Measurements from ENCODE around the gene MANBA.
"Not testable (repeated sequence)": the region's sequence is repeated elsewhere in the genome, so short reads cannot be mapped to it uniquely, and the experiment has no call there.

Gene MANBA

DNA sequence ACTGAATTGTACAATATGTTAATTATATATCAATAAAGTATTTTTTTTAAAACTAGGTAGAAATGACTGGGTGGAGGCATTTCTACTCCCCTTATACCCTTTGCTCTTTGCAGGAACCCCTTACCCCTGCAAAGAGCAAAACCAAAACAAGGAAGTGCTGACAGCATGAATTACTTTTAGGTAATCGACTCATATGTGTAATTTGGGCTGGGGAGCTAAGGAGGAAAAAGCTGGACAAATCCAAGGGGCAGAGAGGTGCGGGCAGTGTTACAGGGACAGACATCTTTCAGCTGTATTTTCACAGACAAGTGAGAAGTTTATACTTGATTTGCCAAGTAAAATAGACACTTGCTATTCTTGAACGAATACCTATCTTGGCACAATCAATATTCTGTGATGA, 35.5 kb downstream of the MANBA start:
- DNase-seq (ENCODE audit: low read depth in 2 of 2, low spot score in 1 of 2): no peak

DNA sequence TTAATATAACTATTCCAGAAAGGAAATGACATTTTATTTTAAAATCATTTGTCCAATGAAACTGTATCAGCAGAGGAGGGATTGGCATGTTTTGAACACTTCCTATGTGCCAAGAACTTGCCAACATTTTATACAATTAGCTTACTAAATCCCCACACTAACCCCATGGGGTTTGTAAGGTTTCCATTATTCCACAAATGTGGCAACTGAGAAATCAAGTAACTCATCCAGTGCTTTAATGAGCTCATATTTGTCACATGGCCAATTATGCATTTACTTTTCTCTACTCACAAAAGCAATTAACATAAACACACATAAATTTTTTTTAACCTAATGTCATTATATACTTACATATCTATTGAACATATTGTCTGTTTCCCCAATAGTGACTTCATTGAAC, 37.3 kb downstream of the MANBA start:
- no peak for DNase-seq (ENCODE audit: low read depth in 2 of 2, low spot score in 1 of 2)

DNA sequence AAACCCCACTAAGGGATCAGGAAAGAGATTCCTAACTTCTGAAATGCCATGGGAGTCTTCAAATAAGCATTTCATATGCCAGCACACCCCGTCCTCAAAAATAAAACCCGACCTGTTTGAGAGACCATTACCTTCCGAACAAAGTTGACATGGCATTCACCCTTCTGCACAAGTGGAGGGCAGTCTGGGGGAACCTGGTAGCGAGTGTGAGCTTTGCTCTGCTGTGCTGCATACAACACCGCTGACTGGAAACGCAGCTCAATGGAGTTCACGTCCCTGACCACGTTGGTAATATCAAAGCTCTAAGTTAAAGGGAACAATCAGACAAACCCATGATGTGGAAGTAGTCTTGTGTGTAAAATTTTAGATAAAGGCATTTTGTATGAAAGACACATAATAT, 38.0 kb downstream of the MANBA start:
- no peak for DNase-seq (ENCODE audit: low read depth in 2 of 2, low spot score in 1 of 2)

DNA sequence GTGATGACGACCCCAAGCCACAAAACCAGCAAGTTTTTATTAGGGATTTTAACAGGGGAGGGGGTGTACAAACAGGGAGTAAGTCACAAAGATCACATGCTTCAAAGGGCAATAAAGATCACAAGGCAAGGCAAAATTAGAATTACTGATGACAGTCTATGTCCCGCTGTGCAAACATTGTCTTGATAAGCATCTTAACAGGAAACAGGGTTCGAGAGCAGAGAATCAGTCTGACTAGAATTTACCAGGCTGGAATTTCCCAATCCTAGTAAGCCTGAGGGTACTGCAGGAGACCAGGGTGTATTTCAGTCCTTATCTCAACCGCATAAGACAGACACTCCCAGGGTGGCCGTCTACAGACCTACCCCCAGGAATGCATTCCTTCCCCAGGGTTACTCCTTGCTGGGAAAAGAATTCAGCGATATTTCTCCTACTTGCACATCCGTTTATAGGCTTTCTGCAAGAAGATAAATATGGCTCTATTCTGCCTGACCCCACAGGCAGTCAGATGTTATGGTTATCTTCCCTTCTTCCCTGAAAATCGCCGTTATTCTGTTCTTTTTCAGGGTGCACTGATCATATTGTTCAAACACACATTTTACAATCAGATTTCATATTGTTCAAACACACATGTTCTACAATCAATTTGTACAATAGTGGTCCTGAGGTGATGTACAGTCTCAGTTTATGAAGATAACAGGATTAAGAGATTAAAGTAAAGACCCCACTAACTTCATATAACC, 41.8 kb downstream of the MANBA start:
- DNase-seq (ENCODE audit: low read depth in 2 of 2, low spot score in 1 of 2): not testable (repeated sequence)

DNA sequence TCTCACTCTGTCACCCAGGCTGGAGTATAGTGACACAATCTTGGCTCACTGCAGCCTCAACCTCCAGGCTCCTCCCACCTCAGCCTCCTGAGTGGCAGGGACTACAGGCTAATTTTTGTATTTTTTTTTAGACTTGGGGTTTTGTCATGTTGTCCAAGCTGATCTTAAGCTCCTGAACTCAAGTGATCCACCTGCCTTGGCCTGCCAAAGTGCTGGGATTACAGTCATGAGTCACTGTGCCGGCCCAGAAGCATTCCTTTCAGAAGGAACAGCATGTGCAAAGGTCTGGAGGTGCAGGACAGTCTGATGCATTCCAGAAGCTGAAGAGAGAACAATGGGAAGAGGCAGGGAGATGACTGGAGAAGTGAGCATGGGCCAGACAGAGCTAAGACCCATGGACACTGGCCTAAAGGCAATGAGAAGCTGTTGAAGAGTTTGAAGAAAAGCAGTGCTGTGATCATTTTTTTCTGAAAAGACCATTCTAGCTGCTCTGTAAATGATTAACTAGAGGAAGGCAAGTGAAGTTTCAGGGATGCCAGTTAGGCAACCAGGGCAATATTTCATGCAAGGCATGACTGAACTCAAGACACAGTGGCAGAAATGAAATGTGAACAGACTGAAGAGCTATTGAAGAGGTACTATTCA, 43.2 kb downstream of the MANBA start:
- no peak for DNase-seq (ENCODE audit: low read depth in 2 of 2, low spot score in 1 of 2)

DNA sequence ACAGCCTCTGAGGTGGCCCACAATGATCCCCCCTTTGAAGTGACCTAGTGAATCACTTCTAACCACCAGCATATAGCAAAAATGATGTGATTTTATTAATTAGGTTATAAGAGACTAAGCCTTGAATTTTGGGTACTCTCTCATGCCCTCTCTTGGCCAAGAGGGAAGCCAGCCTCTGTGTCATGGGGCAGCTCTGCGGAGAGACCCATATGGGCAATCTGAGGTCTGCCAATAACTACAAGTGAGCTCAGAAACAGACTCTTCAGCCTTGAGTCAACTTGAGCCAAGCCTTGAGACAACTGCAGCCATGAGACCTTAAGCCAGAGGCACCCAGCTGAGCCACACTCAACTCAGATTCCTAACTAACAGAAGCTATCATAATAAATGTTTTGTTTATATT, 45.7 kb downstream of the MANBA start:
- DNase-seq (ENCODE audit: low read depth in 2 of 2, low spot score in 1 of 2): no peak

DNA sequence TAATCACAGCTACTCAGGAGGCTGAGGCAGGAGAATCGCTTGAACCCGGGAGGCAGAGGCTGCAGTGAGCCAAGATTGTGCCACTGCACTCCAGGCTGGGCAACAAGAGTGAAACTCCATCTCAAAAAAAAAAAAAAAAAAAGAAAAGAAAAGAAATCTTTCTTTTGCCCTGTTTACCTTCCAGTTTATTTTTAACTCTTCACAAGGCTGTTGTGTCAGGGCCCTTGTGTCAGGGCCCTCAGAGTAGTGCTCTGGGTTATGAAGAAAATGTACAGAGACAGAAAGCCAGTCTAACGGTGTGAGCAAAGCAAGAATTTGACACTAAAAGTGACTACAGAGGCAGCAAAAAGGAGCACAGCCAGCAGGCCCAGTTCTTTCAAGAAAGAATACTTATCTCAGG, 47.0 kb downstream of the MANBA start:
- DNase-seq (ENCODE audit: low read depth in 2 of 2, low spot score in 1 of 2): not testable (repeated sequence)

DNA sequence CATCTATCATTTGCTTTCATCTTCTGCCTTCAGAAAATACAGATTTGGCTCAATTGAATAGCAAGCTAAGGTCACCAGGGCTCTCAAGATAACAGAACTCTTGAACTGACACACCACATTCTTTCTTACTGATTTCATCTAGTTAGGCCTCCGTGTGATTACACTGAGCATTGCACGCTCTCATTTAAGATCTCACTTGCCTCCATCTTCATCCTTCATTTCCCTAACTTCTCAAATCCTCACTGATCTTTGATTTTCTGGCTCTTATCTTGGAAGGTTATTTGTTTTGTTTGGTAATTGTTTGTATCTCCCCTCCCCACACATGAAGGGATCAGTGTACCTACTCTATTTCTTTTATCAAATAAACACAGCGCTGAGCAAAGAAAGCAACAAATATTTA, 47.7 kb downstream of the MANBA start:
- DNase-seq (ENCODE audit: low read depth in 2 of 2, low spot score in 1 of 2): no peak

DNA sequence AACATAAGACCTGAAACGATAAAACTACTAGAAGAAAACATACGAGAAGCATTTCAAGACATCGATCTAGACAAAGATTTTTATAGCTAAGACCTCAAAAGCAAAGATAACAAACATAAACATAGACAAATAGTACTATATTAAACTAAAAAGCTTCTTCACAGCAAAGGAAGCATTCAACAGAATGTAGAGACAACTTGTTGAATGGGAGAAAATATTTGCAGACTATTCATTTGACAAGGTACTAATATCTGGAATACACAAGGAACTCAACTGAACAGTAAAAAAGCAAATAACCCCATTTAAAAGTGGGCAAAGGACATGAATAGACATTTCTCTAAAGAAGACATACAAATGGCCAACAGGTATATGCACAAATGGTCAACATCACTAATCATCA, 49.8 kb downstream of the MANBA start:
- no peak for DNase-seq (ENCODE audit: low read depth in 2 of 2, low spot score in 1 of 2)

DNA sequence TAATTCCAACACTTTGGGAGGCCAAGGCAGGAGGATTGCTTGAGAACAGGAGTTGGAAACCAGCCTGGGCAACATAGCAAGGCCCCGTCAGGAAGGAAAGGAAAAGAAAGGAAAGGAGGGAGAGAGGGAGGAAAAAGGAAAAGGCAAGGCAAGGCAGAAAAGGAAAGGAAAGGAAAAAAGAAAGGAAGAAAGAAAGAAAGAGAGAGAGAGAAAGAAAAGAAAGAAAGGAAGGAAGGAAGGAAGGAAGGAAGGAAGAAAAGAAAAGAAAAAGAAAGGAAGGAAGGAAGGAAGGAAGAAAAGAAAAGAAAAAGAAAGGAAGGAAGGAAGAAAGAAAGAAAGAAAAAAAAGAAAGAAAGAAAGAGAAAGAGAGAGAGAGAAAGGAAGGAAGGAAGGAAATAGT, 51.7 kb downstream of the MANBA start:
- not testable (repeated sequence) for DNase-seq (ENCODE audit: low read depth in 2 of 2, low spot score in 1 of 2)

DNA sequence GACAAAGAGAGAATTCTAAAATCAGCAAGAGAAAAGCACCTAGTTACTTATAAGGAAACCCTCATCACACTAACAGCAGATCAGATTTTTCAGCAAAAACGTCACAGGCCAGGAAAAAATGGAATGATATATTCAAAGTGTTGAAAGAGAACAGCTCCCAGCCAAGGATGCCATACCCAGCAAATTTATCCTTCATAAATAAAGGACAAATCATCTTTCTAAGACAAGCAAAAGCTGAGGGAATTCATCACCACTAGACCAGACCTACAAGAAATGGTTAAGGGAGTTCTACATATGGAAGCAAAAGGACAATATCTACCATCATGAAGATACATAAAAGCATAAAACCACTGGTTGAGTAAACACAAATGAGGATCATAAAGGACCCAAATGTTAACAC, 53.6 kb downstream of the MANBA start:
- DNase-seq (ENCODE audit: low read depth in 2 of 2, low spot score in 1 of 2): no peak

DNA sequence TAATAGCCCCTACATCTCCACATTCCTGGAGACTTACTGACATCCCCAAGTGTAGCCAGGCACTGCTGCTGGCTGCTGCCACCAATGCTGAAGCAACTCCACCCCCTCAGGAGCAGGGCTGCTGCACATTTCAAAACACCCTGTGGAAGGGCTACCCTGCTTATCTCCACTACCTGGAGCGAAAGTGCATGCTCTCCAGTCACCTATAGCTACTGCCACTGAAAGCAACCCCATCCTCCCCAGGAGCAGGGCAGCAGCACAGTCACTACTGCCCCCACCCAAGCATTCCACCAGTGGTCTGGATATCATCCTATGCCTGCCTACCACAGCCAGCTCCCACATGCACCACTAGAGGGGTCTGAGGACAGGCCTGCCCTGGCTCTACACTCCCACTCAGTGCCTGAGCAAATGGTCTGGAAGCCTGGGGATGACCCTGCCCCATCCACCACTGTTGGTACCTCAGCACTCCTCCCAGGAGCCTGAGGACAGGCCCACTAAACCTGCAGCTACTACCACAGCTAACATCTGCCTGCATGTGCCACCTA, 55.3 kb downstream of the MANBA start:
- no peak for DNase-seq (ENCODE audit: low read depth in 2 of 2, low spot score in 1 of 2)

DNA sequence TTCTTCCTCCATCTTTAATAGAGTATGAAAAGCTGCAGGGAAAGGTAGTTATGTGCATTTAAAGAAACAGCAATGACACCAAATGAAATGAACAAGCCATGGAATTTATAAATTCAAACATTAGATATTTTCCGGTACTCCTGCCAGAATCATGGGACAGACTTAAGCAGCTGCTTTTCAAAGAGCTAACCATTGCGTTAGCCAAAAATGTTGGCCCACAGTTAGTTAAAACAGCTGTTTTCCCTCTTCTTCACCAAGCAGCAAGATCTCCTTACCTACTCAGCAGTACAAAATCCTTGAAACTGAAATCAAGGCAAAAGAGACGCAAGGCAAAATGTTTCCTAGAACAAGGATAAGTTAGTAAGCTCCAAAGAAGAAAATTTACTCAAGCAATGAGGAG, 64.0 kb downstream of the MANBA start:
- no peak for DNase-seq (ENCODE audit: low read depth in 2 of 2, low spot score in 1 of 2)

DNA sequence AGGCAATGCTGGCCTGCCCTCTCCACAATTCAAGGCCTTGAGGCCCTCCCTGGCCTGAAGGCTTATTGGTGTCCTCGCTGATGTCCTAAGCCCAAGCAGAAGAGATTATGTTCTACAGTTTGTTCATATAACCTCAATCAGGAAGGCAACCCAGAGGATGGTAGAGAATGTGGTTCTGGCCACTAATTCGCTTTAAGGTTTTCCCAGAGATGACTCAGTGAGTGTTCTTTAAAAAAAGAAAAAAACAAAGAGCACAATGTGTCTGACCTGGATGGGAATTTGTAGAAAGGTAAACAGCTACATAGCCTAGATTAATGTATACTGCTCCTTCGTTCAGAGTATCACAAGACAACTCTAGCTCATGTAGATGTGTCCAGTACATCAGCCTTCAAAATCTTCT, 66.0 kb downstream of the MANBA start:
- no peak for DNase-seq (ENCODE audit: low read depth in 2 of 2, low spot score in 1 of 2)

DNA sequence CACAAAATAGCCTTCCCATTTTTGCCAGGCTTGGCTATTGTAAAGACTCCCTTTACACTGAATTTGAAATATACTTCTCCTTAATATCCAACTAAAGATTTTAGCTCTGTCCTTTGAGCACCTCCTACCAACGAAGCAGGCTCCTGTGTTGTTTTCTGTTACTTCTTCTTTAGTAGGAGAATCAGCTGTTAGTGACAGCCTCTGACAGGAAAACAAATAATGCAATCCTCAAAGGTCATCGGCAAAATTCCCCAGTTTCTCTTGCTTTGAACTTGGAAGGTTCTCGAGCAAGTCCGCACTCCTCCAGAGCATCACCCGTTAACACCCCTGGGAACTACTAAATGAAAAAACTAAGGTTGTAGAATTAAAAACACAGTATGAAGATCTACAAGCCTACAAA, 66.9 kb downstream of the MANBA start:
- no peak for DNase-seq (ENCODE audit: low read depth in 2 of 2, low spot score in 1 of 2)

DNA sequence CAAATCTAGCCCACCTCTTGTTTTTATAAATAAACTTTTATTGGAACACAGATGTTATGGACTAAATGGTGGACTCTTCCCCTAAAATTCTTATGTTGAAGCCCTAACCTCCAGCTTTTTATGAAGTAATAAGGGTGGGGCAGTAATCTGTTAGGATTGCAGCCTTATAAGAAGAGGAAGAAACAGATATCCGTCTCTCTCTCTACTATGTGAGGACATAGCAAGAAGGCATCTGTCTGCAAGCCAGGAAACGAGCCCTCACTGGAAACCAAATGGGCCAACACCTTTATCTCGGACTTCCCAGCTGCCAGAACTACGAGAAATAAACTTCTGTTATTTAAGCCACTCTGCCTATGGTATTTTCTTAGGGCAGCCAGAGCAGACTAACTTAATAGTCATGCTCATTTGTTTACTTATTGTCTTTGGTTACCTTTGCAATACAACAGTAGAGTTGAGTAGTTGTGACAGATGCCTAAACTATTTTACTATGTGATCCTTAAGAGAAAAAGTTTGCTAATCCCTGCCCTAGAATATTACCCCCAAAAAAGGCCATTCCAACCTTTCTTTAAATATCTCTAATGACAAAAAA, 67.4 kb downstream of the MANBA start:
- no peak for DNase-seq (ENCODE audit: low read depth in 2 of 2, low spot score in 1 of 2)

DNA sequence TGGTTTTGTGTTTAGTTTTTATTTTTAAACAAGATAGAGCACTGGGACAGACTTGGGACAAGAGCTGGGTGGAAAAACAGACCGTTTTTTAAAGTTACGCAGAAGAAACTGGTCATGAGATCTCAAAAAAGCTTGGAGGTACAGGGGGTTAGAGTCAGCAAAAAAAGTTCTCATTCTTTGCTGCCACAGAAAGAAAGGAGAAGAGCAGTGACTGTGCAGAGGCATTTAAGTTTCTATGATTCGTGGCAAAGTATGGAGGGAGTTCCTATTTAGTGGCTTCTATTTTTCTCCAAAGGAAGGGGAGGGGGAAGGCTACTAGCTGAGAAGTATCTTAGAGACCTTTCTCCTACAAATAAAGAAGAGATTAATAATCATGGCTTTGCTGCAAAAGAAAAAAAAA, 68.3 kb downstream of the MANBA start:
- DNase-seq (ENCODE audit: low read depth in 2 of 2, low spot score in 1 of 2): no peak

DNA sequence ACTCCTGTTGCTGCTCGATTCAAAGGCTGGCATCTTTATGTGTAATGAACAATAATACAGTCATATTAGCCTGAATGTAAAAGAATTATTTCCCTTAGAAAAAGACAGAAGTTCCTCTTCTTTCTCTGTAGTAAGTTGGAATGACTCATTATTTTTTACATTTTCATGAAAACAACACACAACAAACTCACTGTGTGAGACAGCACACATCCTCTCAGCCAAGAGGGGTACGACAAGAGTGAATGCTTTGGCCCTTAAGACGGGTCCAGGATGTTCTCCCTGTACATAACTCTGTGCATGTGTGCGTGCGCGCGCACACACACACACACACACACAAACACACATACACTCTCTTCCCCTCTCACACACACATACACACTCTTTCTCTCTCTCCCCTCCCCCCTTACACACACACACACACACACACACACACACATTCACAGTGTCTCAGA, 72.8 kb downstream of the MANBA start:
- DNase-seq (ENCODE audit: low read depth in 2 of 2, low spot score in 1 of 2): no peak

DNA sequence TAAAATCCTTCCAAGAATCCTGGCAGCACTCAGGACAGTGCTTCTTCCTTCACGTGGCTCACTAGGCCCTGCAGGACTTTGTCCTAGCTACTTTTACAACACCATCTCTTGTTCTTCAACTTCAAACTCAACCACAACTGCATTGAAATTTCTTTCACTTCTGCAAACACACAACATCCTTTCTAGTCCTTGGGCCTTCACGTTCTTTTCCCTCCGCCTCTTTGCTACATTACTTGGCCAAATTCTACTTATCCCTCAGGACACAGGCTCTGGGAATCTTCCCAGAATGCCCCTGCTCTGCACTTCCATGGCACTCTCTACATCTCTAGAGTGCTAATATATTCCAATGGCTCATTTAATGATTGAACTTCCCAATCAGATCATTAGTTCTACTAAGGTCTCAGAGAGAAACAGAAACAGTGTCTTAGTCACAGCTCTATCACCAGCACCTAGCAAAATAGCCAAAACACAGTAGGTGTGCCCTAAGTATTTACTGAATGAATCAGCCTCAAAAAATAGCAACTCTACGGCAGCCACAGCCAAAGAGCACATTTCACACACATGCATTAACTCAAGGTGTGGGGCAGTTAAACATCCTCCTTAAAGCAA, 73.3 kb downstream of the MANBA start:
- no peak for DNase-seq (ENCODE audit: low read depth in 2 of 2, low spot score in 1 of 2)

DNA sequence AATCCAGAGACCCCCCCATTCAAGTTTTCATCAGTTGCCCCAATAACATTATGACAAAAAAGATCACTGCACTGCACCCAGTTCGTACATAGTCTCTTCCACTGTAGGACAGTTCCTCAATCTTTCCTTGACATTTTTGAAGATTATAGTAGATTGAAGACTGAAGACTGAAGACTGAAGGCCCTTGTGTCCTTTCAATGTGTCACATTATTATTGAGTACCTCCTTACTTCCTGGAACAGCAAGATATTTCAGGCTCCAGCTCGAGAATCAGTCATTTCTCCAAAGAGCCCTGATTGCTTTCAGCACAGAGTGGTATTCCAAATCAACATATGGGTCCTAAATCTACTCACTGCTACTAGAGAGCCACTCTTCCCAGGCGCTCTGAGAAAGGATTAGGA, 75.0 kb downstream of the MANBA start:
- DNase-seq (ENCODE audit: low read depth in 2 of 2, low spot score in 1 of 2): no peak

DNA sequence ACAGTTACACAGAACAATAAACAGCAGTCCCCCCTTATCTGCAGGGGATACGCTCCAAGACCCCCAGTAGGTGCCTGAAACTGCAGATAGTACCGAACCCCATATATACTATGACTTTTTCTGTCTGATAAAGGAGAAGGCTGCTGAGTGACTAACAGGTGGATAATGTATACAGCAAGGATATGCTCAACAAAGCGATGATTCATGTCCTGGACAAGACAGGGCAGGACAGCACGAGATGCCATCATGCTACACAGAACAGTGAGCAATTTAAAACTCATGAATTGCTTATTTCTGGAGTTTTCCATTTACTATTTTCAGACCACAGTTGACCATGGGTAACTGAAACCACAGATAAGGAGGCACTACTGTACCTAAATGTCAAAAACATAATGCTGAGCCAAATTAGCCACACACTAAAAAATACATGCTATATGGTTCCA, 76.1 kb downstream of the MANBA start:
- DNase-seq (ENCODE audit: low read depth in 2 of 2, low spot score in 1 of 2): no peak
